ENCODE measurements around the gene TTC12.

DNA sequence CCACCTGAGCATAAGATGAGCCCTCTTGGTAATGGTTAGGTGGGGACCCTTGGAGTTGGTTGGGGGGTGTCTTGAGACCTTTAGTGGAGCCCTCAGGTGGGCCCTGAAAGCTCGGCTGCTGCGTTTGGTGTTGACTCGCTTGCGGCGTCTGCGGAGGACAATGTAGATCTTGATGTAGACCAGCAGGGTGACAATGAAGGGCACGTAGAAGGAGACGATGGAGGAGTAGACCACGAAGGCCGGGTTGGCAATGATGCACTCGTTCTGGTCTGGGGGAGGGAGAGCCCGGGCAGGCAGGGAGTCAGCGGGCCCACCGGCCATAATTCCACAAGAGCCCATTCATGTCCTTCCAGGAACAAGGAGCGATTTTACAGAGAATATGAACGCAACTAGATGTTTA is 101.0 kb downstream of the TTC12 start:
- no peak for TF ChIP-seq POLR2A (IDR thresholded peaks at IDR 0.05)
- TF ChIP-seq, protein P1, sequence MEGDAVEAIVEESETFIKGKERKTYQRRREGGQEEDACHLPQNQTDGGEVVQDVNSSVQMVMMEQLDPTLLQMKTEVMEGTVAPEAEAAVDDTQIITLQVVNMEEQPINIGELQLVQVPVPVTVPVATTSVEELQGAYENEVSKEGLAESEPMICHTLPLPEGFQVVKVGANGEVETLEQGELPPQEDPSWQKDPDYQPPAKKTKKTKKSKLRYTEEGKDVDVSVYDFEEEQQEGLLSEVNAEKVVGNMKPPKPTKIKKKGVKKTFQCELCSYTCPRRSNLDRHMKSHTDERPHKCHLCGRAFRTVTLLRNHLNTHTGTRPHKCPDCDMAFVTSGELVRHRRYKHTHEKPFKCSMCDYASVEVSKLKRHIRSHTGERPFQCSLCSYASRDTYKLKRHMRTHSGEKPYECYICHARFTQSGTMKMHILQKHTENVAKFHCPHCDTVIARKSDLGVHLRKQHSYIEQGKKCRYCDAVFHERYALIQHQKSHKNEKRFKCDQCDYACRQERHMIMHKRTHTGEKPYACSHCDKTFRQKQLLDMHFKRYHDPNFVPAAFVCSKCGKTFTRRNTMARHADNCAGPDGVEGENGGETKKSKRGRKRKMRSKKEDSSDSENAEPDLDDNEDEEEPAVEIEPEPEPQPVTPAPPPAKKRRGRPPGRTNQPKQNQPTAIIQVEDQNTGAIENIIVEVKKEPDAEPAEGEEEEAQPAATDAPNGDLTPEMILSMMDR (IDR thresholded peaks at IDR 0.05): no peak

Data from esophagus squamous epithelium (tissue), 4 donors.